SK-N-SH (cell line): Measurements from ENCODE around the gene RAMP3. TPM values are rescaled to one million over a fixed set of nuclear protein-coding genes. Genes with fewer than 3 reads are reported as not detected.
"Not testable (repeated sequence)": the region's sequence is repeated elsewhere in the genome, so short reads cannot be mapped to it uniquely, and the experiment has no call there.

Experiments
- CTCF ChIA-PET: fragments of 300-600, 350-600 bp; formaldehyde crosslinking; extraction: SDS; loops from one replicate; lab custom pipeline; 2021; lab: Yijun Ruan, JAX
- POLR2A ChIA-PET: fragments of 350-600 bp; sonication (Branson Sonifier 250); formaldehyde crosslinking; extraction: SDS; loops from one replicate; lab custom pipeline; 2020; ENCODE audit warnings: antibody characterized with exemption, inconsistent platforms; lab: Yijun Ruan, JAX
- DNase-seq: peaks from one replicate; pipeline ENCODE4 v3.0.0; 2012
- H2AFZ ChIP-seq: fragments of 200-600 bp; sonication (generic); 2 replicates; pipeline ENCODE4 v1.8.1; 2016; ENCODE audit warnings: antibody characterized with exemption, mild to moderate bottlenecking, low read depth
- H3F3A ChIP-seq: fragments of 200-600 bp; sonication (generic); replicated peaks from 2 replicates; pipeline ENCODE3; 2016; ENCODE audit warnings: antibody characterized with exemption, mild to moderate bottlenecking; ENCODE audit not compliant: insufficient read depth
- H3K27ac ChIP-seq, 2 experiments: fragments of 200-500 bp in 1 of 2; fragments of 200-600 bp in 1 of 2; sonication (Bioruptor generic) in 1 of 2; sonication (generic), shearing (Covaris generic) in 1 of 2; 2 replicates each; pipeline versions ENCODE4 v1.5.1 to v1.6.1; 2014 to 2016; ENCODE audit warnings: low read depth in 2 of 2, inconsistent platforms in 1 of 2, low read length in 1 of 2, mild to moderate bottlenecking in 1 of 2, mixed read lengths in 1 of 2
- H3K27me3 ChIP-seq: fragments of 200-600 bp; sonication (generic), shearing (Covaris generic); 2 replicates; pipeline ENCODE4 v1.6.1; 2016; ENCODE audit warnings: mixed run types; ENCODE audit not compliant: insufficient read depth
- H3K36me3 ChIP-seq, 2 experiments: fragments of 200-500 bp in 1 of 2; fragments of 200-600 bp in 1 of 2; sonication (Bioruptor generic) in 1 of 2; sonication (generic) in 1 of 2; replicated peaks in 1 of 2; 2 replicates each; pipeline versions ENCODE3 to v1.5.1; 2014 to 2016; ENCODE audit warnings: low read length in 1 of 2, mild to moderate bottlenecking in 1 of 2; ENCODE audit not compliant: insufficient read depth in 2 of 2, control insufficient read depth in 1 of 2
- H3K4me1 ChIP-seq, 2 experiments: fragments of 200-500 bp in 1 of 2; fragments of 200-600 bp in 1 of 2; sonication (Bioruptor generic) in 1 of 2; sonication (generic), shearing (Covaris generic) in 1 of 2; 2 replicates each; pipeline versions ENCODE4 v1.5.1 to v1.6.1; 2014 to 2016; ENCODE audit warnings: low read depth in 1 of 2, low read length in 1 of 2, mixed run types in 1 of 2; ENCODE audit not compliant: insufficient read depth in 2 of 2, control insufficient read depth in 1 of 2
- H3K4me2 ChIP-seq: fragments of 200-600 bp; sonication (generic), shearing (Covaris generic); 2 replicates; pipeline ENCODE4 v1.6.1; 2017; ENCODE audit warnings: mixed run types
- H3K4me3 ChIP-seq, 2 experiments: fragments of 200-500 bp in 1 of 2; fragments of 200-600 bp in 1 of 2; sonication (Bioruptor generic) in 1 of 2; sonication (generic), shearing (Covaris generic) in 1 of 2; 2 replicates each; pipeline versions ENCODE4 v1.5.1 to v1.8.1; 2014 to 2016; ENCODE audit warnings: low read depth in 2 of 2, inconsistent platforms in 1 of 2, low read length in 1 of 2, mild to moderate bottlenecking in 1 of 2, mixed read lengths in 1 of 2, moderate library complexity in 1 of 2
- H3K79me2 ChIP-seq: fragments of 200-600 bp; sonication (generic); 2 replicates; pipeline ENCODE4 v1.8.1; 2017; ENCODE audit warnings: mild to moderate bottlenecking; ENCODE audit not compliant: insufficient read depth
- H3K9ac ChIP-seq: fragments of 200-600 bp; sonication (generic); 2 replicates; pipeline ENCODE4 v1.6.1; 2017; ENCODE audit warnings: mixed run types
- H3K9me2 ChIP-seq: fragments of 200-600 bp; sonication (generic); 2 replicates; pipeline ENCODE4 v1.6.1; 2017; ENCODE audit warnings: mixed run types
- H3K9me3 ChIP-seq: fragments of 200-600 bp; sonication (generic); 2 replicates; pipeline ENCODE4 v1.6.1; 2017; ENCODE audit warnings: mixed run types, mild to moderate bottlenecking, moderate library complexity
- H4K20me1 ChIP-seq: fragments of 200-600 bp; sonication (generic); 2 replicates; pipeline ENCODE4 v1.6.1; 2017; ENCODE audit warnings: mild to moderate bottlenecking, mixed run types; ENCODE audit not compliant: insufficient read depth
- CHD2 ChIP-seq: fragments of 150-350 bp; IDR thresholded peaks from 2 replicates; pipeline ENCODE4 v1.6.1; 2018; ENCODE audit warnings: low read length; ENCODE audit not compliant: partially characterized antibody
- GABPA ChIP-seq: IDR thresholded peaks from 2 replicates; pipeline ENCODE4 v1.4.0; 2012; ENCODE audit warnings: low read depth, mild to moderate bottlenecking
- IRF3 ChIP-seq: fragments of 150-350 bp; IDR thresholded peaks from 2 replicates; pipeline ENCODE4 v1.6.1; 2016; ENCODE audit warnings: mild to moderate bottlenecking, low read depth, low read length
- MEF2A ChIP-seq: IDR thresholded peaks from 2 replicates; pipeline ENCODE4 v1.4.0; 2012; ENCODE audit warnings: low read depth, borderline replicate concordance
- WGBS: methylation state at CpG from one replicate; pipeline ENCODE4 v1.1.6; 2017; ENCODE audit warnings: low lambda C conversion rate; 5-methylcytosine and 5-hydroxymethylcytosine counted together
- polyA plus RNA-seq, 3 experiments: library from polyadenylated mRNA; depleted of rRNA; stranded (reverse); fragments of >200 nt; gene quantifications; 2 replicates each; pipeline ENCODE4 v1.2.3, GENCODE V29; 2012
- TF ChIP-seq, protein P1 (sequence below): IDR thresholded peaks from 2 replicates; pipeline ENCODE4 v1.4.0; 2012; ENCODE audit warnings: low read depth, borderline replicate concordance

The RAMP3 gene
- polyA plus RNA-seq, 1 of the 3 experiments (the other 2 are of a cell fraction), result not detected

- POLR2A ChIA-PET, result no interaction called here
- Histone ChIP-seq H3K4me2 (no peak overlapping the region), H3K9me3 (no peaks in the 10 kb centered on the region), H2AFZ (no peak overlapping the region), H3K9ac (no peak overlapping the region), H3K4me1 (no peaks in the 10 kb centered on the region), H3K4me3 (no peak overlapping the region), H3K9me2 (peaks cover 4% of the 10 kb centered on the region; the same call in 1 of the 2 replicates), H4K20me1 (no peaks in the 10 kb centered on the region), H3F3A (no peaks in the 10 kb centered on the region), H3K27me3 (peaks cover 37% of the 10 kb centered on the region), H3K27ac (no peak overlapping the region), H3K79me2 (no peaks in the 10 kb centered on the region), H3K36me3 (no peaks in the 10 kb centered on the region)
- WGBS, result 48% methylated on average over 2 of the region's 2 CpGs
- no peak for DNase-seq
- TF ChIP-seq IRF3 (no peak), CHD2 (no peak), MEF2A (no peak), GABPA (no peak)
- TF ChIP-seq, protein P1, sequence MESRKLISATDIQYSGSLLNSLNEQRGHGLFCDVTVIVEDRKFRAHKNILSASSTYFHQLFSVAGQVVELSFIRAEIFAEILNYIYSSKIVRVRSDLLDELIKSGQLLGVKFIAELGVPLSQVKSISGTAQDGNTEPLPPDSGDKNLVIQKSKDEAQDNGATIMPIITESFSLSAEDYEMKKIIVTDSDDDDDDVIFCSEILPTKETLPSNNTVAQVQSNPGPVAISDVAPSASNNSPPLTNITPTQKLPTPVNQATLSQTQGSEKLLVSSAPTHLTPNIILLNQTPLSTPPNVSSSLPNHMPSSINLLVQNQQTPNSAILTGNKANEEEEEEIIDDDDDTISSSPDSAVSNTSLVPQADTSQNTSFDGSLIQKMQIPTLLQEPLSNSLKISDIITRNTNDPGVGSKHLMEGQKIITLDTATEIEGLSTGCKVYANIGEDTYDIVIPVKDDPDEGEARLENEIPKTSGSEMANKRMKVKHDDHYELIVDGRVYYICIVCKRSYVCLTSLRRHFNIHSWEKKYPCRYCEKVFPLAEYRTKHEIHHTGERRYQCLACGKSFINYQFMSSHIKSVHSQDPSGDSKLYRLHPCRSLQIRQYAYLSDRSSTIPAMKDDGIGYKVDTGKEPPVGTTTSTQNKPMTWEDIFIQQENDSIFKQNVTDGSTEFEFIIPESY, result no peak
- CTCF ChIA-PET, result interaction anchor here (0.6 to 2.7 kb wide), 6 partner anchors 13 to 1984 kb away, joined by 3 to 12 read pairs (median 8); no protein-coding TSS in a partner anchor
These were observed 46.4 kb downstream of the RAMP3 start for GRCh38 chr7:45203936-45204445.

- not testable (repeated sequence) for H3K9ac ChIP-seq, H3K4me1 ChIP-seq, DNase-seq, H3K9me2 ChIP-seq, H3K9me3 ChIP-seq, H3K4me3 ChIP-seq, H3F3A ChIP-seq, H4K20me1 ChIP-seq, H3K79me2 ChIP-seq, H3K4me2 ChIP-seq, H3K27ac ChIP-seq, H3K36me3 ChIP-seq, H2AFZ ChIP-seq
- peaks cover 46% of the 10 kb centered on the region for H3K27me3 ChIP-seq
- POLR2A ChIA-PET, result interaction anchor here (0.6 kb wide), 1 partner anchor 137 kb away, joined by 4 read pairs; no protein-coding TSS in a partner anchor
- CTCF ChIA-PET, result interaction anchor here (0.9 to 3.6 kb wide), 5 partner anchors 9 to 54 kb away, joined by 3 to 19 read pairs (median 4); no protein-coding TSS in a partner anchor
- 60% methylated on average over 5 of the region's 5 CpGs for WGBS
These were observed 48.7 kb downstream of the RAMP3 start for GRCh38 chr7:45206266-45206665.

DNA sequence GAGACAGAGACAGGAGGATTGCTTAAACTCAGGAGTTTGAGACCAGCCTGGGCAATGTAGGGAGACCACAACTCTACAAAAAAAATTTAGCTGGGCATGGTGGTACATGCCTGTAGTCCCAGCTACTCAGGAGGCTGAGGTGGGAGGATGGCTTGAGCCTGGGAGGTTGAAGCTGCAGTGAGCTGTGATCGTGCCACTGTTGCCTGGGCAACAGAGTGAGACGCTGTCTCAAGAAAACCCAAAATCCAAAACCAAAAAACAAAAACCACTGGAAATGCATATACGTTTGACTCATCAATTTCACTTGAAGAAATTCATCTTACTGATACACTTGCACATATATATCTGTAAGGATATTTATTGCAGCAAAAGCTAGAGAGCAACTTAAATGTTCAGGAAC, 52.3 kb downstream of the RAMP3 start:
- H3K9ac ChIP-seq, H4K20me1 ChIP-seq, H3K4me2 ChIP-seq, H2AFZ ChIP-seq, POLR2A ChIA-PET, H3K9me3 ChIP-seq, H3K79me2 ChIP-seq, H3F3A ChIP-seq, DNase-seq, H3K4me3 ChIP-seq, H3K36me3 ChIP-seq, H3K4me1 ChIP-seq, H3K27ac ChIP-seq, H3K9me2 ChIP-seq: not testable (repeated sequence)
- CTCF ChIA-PET, result interaction anchor here (1.6 kb wide), 1 partner anchor 29 kb away, joined by 4 read pairs; no protein-coding TSS in a partner anchor
- H3K27me3 ChIP-seq, result peaks cover 53% of the 10 kb centered on the region
- 45% methylated on average over 3 of the region's 3 CpGs for WGBS
